GM19395 (cell line): ENCODE data around the gene EXOC4.

Source experiments
- ATAC-seq: cut with Tn5 transposase; IDR thresholded peaks from one replicate; pipeline ENCODE4 v1.9.1; 2021; ENCODE audit warnings: mild to moderate bottlenecking, moderate library complexity; ENCODE audit not compliant: unreplicated experiment

The EXOC4 gene

GRCh38 chr7:133807624-133808492 is 555.0 kb downstream of the EXOC4 start:
- ATAC-seq = no peak

GRCh38 chr7:133808493-133808866 is 555.6 kb downstream of the EXOC4 start:
- no peak for ATAC-seq

DNA sequence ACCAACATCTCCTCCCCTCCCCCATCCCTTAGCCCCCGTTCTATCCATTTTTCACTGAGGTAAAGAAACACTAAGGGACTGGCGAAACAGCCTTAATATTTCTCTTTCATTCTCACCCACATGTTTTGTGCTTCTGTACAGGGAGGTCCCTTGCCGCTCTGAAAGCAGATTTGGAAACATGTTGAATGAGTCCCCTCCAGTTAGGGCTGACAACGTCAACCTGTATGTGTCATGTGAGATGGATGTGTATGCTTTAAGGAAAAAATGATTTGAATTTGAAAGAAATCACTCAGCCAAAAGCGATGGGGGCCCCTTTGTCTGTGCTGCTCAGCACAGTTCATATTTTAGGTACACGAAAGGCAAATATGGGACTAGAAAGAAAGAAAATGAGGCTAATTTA is 560.0 kb downstream of the EXOC4 start:
- ATAC-seq = no peak

- no peak for ATAC-seq
These were observed 562.8 kb downstream of the EXOC4 start for GRCh38 chr7:133815611-133816210.

- no peak for ATAC-seq
These were observed 566.8 kb downstream of the EXOC4 start for GRCh38 chr7:133819695-133820094.

GRCh38 chr7:133820584-133820983 is 567.7 kb downstream of the EXOC4 start:
- ATAC-seq = no peak

- no peak for ATAC-seq
These were observed 568.3 kb downstream of the EXOC4 start for GRCh38 chr7:133821171-133821570.

GRCh38 chr7:133822001-133822641 is 569.2 kb downstream of the EXOC4 start:
- ATAC-seq = no peak

- no peak for ATAC-seq
These were observed 570.1 kb downstream of the EXOC4 start for GRCh38 chr7:133822868-133823552.

DNA sequence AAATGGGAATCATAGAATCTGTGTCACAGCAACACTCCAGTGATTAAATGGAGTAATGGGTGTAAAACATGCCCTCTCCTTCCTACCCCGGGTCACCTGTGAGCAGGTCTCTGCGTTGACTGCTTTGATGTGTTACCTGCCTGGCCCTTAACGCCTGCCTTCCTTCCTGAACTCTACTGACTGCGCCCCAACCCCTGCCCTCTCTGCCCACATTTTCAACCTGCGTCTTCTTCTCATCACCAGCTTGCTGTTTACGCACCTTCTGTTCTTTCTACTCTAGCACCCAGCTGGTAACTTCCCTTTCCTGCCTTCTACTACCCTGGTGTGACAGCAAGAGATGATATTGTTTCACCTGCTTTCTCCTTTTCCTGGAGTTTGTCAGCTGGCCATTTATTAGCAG is 571.3 kb downstream of the EXOC4 start:
- ATAC-seq = no peak

GRCh38 chr7:133827707-133828623 is 575.1 kb downstream of the EXOC4 start:
- no peak for ATAC-seq

- no peak for ATAC-seq
These were observed 576.0 kb downstream of the EXOC4 start for GRCh38 chr7:133828906-133829305.

DNA sequence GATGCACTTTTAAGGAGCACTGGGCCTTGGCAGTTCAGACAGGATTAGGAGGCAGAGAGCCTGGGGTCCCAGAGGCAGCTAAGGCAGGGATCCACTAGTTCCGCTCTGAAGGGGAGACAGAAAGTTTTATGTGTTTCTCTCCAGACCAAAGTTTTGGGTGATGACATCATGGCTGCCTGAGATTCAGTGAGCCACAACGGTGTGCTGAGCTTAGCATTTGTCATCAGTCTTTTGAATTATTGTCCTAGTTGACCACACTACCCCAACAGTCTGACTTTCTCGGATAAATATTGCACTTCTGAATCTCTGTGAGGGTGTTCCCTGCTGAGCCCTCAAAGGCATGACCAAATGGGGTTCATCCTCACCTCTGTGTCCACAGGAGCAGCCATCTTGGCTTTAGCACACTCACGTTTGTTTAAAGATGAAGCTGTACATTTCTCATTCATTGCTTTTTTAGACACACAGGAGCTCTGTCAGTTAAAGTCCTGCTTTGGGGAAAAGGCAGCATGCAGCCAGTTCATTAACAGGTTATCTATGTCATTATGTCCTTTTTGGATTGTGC is 576.5 kb downstream of the EXOC4 start:
- ATAC-seq = no peak

DNA sequence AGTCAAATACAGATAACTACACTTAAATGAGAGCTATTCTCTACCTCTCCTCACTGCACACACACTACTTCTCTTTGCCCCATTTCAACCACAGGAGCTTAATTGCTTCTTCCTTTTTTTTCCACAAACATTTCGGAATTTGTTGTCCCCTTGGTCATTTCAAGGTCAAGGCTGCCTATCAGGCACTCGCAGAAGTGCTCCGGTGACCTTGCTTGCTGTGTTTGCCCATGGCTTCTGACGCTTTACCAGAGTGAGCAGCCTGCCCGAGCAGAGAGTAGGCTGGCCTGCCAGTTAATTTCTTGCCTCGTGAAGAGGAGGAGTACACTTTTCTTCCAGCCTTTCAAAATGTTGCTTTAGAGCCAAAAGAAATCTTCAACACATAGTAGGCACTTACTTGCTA is 577.2 kb downstream of the EXOC4 start:
- ATAC-seq = no peak

DNA sequence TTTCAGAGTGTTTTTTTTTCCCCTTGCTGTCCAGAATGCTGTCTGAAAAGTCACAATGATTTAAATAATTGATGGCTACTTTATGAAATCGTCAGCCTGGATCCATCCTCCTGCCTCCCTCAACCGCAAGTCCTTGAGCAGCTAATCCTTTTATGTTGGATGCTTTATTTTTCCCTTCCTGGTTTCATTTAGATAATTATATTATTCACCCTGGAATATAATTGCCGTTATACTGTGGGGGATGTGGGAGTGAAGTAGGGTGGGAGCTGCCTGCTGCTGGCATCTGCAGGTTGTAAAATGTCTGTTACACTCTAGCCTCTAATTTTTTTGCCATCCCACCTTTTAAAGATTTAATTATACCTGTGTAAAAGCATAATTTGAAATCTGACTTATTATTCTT is 583.8 kb downstream of the EXOC4 start:
- no peak for ATAC-seq

DNA sequence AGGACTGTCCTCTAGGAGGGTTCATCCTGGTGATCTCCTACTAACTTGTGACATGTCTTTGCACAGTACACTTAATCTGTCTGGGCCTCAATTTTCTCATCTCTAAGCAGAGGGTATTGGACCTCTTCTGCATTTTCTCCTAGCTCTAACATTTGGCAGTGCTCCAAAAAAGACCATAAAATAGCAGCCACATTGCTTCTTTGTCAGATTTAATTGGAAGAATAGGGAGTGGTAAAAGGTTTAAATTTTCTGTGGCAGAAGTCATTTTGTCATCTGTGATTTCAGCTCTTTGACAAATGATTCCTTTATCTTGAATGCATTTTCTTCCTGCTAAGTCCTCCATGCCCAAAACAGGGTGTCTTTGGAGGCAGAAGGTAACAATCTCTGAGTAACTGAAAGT is 584.3 kb downstream of the EXOC4 start:
- ATAC-seq = no peak

DNA sequence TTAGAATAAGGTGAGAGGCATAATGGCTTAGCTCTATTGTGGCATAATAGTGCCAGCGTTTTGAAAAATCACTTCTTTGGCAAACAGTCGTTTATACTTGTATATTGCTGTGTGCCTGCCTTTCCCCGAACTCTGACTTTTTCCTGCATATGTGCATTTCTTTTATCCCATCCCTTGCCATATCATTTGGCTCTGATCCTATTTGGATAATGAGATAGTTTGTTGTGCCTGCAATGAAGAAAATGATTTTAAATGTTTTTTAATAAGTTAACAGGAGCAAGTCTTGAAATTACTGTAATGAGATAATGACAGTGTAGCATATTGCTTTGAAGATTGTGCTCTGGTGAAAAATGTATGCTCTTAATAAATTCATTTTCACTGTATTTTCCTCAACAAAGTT is 586.2 kb downstream of the EXOC4 start:
- no peak for ATAC-seq

DNA sequence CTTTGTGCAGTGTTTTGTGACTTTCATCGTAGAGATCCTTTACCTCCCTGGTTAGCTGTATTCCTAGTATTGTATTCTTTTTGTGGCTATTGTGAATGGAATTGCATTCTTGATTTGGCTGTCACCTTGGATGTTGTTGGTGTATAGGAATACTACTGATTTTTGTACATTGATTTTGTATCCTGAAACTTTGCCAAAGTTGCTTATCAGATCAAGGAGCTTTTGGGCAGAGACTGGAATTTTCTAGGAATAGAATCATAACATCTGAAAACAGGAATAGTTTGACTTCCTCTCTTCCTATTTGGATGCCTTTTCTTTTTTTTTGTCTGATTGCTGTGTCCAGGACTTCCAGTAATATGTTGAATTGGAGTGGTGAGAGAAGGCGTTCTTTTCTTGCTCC is 590.5 kb downstream of the EXOC4 start:
- no peak for ATAC-seq

- no peak for ATAC-seq
These were observed 592.1 kb downstream of the EXOC4 start for GRCh38 chr7:133845005-133845404.
